ENCODE results near the gene OVOL2.
"Not testable (repeated sequence)": the region's sequence is repeated elsewhere in the genome, so short reads cannot be mapped to it uniquely, and the experiment has no call there.

The OVOL2 gene

DNA sequence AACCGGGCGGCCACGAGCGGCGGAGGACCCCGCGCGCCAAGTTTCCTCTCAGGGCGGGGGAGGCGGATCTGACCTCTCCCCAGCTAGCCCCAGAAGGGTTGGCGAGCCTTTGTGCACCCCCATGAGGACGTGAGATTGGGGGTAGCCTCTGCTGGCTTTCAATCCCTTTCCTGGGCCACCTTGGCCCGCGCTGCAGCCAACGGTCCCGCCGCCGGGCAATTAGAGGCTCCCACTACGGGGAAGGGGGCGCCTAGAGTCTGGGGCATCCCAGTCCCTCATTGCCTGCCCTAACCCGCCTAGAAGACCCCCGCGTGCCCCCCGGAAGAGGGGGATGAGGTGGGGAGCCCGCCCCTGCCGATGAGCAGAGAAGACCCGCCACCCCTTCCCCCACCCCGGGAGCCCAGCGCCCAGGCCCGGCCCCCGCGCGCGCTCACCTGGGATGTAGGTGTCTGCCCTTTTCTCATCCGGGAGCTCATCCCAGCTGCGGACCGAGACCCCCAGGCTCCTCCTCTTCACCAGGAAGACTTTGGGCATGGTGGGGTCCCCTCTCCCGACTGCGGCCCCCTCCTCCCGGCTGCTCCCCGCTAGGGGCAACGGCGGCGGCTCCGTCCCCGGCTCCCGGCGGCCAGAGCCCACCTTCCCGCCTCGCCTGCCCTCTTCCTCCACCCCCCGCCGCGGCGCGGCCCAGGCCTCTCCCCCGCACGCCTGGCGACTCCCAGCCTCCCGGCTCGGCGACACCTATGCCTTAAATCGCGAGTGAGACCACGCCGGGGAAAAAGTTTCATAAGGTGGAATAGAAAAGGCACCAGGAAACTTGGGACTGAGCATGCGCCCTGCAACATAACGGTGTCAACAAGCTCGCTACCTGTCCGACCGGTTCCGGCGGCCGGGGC lies at the start of gene OVOL2:
TSS of gene OVOL2 (minus strand) at position 816 of the 893 bp plus-strand sequence. CDS start at position 534, 282 bp downstream.
- no peak for TF ChIP-seq POLR2A (IDR thresholded peaks at IDR 0.05; ENCODE audit: low read depth, low read length)
- FAIRE-seq, result no peak
- DNase-seq (ENCODE audit: insufficient read length, low spot score), result no peak

- no peak for FAIRE-seq
- DNase-seq (ENCODE audit: insufficient read length, low spot score), result no peak
These were observed 45.8 kb upstream of the OVOL2 start for GRCh38 chr20:18103497-18103896.

DNA sequence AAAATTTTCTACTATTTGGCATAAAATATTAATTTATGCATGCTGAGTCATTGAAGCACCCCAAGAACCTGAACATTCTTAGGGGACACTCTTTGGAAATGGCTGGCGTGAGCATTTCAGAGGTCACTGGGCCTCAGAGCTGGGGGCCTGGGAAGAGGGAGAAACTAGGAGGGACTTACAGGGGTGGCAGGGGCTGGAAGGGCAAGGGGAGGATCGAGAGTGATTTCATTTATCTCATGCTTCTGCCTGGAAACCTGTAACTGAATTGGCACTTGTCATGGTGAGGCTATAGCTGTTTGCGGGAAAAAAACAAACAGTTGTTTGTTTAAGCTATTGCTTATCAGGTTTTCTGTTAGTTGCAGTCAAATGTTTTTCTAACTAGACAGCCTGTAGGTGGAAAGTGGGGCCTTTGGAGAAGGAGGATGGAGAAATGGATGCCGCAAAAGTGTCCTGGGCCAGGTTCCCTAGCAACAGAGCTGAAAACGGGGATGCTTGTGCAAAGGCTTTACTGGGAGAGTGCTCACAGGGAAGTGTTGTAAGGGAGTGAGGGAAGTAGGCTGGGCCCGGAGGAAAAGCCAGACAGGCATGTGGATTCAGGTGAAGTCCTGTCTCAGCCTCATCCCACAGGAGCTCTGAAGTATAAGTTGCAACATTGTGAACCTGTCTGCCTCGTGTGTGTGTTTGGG lies 43.6 kb upstream of the OVOL2 start:
- TF ChIP-seq POLR2A (IDR thresholded peaks at IDR 0.05; ENCODE audit: low read depth, low read length), result no peak
- no peak for FAIRE-seq
- no peak for DNase-seq (ENCODE audit: insufficient read length, low spot score)

More at GRCh38 chr20:18103497-18103896, 45.8 kb upstream of the OVOL2 start:
- no peak for TF ChIP-seq POLR2A (IDR thresholded peaks at IDR 0.05; ENCODE audit: low read depth, low read length)

DNA sequence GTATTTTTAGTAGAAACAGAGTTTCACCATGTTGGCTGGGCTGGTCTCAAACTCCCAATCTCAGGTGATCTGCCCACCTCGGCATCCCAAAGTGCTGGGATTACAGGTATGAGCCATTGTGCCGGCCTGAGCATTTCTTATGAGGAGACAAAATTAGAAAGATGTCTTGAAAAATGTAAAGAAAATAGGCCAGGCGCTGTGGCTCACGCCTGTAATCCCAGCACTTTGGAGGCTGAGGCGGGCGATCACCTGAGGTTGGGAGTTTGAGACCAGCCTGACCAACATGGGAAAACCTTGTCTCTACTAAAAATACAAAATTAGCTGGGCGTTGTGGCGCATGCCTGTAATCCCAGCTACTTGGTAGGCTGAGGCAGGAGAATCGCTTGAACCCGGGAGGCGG lies 42.9 kb upstream of the OVOL2 start:
- FAIRE-seq; DNase-seq (ENCODE audit: insufficient read length, low spot score): not testable (repeated sequence)

DNA sequence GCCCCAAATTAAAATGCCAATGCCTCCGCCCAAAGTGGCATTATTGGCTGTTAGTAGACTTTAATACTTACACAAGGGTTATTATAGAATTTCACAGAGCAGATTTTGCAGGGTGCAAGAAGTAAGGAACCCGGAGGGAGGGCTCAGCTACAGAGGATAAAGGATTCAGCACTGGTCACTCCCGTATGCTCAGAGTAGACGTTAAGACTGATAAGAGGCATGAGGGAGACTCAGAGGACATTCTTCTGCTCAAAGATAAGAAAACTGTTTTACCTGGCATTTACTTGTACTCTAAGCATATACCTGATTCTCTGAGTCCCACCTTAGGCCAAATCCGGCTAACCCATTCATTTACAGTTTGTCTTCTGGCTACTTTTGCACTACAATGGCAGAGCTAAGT lies 36.5 kb upstream of the OVOL2 start:
- DNase-seq (ENCODE audit: insufficient read length, low spot score) (no peak), FAIRE-seq (no peak)
- TF ChIP-seq POLR2A (IDR thresholded peaks at IDR 0.05; ENCODE audit: low read depth, low read length), result no peak

GRCh38 chr20:18093388-18093787 lies 35.7 kb upstream of the OVOL2 start:
- no peak for TF ChIP-seq POLR2A (IDR thresholded peaks at IDR 0.05; ENCODE audit: low read depth, low read length)
- DNase-seq (ENCODE audit: insufficient read length, low spot score) (no peak), FAIRE-seq (no peak)

GRCh38 chr20:18092890-18093289 lies 35.2 kb upstream of the OVOL2 start:
- no peak for TF ChIP-seq POLR2A (IDR thresholded peaks at IDR 0.05; ENCODE audit: low read depth, low read length)
- no peak for DNase-seq (ENCODE audit: insufficient read length, low spot score)
- no peak for FAIRE-seq

DNA sequence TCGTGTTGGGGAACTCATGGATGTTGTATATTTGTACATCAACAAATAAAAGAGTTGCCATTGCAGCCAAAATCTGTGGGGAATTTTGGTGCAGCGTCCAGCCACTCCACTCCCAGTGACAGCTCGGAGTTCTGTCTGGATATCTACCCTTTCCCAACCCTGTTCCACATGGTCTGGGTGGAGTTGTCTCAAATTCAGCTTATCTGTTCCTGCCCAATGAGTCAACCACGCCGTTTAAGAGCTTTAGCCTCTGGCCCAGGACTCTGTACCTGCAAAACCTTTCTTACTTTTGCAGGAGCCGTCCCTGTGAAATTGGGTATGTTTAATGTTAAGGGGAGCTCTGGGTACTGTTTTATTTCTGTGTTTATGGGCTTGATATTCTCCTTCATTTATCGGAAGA lies 33.9 kb upstream of the OVOL2 start:
- TF ChIP-seq POLR2A (IDR thresholded peaks at IDR 0.05; ENCODE audit: low read depth, low read length), result no peak
- FAIRE-seq (no peak), DNase-seq (ENCODE audit: insufficient read length, low spot score) (no peak)

- FAIRE-seq, result no peak
These were observed 32.8 kb upstream of the OVOL2 start for GRCh38 chr20:18090477-18090876.

DNA sequence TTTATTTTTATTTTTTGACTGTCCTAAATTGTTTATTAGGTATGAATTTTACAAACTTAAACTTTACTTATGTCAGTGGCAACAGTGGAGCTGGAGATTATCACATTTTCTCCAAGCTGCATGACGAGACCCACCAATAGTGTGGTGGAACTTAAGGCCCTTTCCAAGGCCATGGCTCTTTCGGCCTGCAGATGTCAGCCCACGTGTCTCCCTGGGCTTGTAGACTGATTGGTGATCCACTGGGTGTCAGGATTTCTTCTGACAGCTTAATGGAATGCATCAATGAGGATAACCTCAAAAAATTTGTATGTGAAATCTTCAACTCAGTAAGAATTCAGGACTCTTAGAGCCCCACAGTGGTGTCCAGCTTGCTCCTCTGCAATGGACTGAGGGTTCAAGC lies 32.3 kb upstream of the OVOL2 start:
- no peak for DNase-seq (ENCODE audit: insufficient read length, low spot score)
- no peak for TF ChIP-seq POLR2A (IDR thresholded peaks at IDR 0.05; ENCODE audit: low read depth, low read length)
- FAIRE-seq, result no peak

More at GRCh38 chr20:18090477-18090876, 32.8 kb upstream of the OVOL2 start:
- TF ChIP-seq POLR2A (IDR thresholded peaks at IDR 0.05; ENCODE audit: low read depth, low read length), result no peak
- DNase-seq (ENCODE audit: insufficient read length, low spot score), result no peak

DNA sequence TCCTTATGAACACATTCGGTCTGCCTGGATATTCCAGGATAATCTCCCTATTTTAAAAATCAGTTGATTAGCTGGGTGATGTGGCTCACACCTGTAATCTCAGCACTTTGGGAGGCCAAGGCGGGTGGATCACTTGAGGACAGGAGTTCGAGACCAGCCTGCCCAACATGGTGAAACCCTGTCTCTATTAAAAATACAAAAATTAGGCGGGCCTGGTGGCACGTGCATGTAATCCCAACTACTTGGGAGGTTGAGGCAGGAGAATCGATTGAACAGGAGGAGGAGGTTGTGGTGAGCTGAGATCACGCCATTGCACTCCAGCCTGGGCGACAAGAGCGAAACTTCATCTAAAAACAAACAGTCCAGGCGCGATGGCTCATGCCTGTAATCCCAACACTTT lies 31.1 kb upstream of the OVOL2 start:
- not testable (repeated sequence) for DNase-seq (ENCODE audit: insufficient read length, low spot score); FAIRE-seq

- DNase-seq (ENCODE audit: insufficient read length, low spot score); FAIRE-seq: not testable (repeated sequence)
These were observed 30.6 kb upstream of the OVOL2 start for GRCh38 chr20:18088298-18088697.

- TF ChIP-seq POLR2A (IDR thresholded peaks at IDR 0.05; ENCODE audit: low read depth, low read length), result no peak
- DNase-seq (ENCODE audit: insufficient read length, low spot score) (no peak), FAIRE-seq (no peak)
These were observed 29.3 kb upstream of the OVOL2 start for GRCh38 chr20:18087054-18087453.

DNA sequence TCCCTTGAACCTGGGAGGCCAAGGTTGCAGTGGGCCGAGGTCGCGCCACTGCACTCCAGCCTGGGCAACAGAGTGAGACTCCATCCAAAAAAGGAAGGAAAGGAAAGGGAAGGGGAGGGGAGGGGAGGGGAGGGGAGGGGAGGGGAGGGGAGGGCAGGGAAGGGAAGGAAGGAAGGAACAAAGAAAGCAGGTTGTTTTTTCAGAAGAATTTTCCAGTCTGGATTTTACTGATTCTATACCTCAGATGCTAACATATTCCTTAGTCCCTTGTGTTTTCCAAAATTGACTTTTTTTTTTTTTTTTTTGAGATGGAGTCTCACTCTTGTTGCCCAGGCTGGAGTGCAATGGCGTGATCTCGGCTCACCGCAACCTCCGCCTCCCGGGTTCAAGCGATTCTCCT lies 23.1 kb upstream of the OVOL2 start:
- DNase-seq (ENCODE audit: insufficient read length, low spot score); FAIRE-seq: not testable (repeated sequence)
